Thyroid gland (tissue), 4 donors: Measurements from ENCODE around the gene ZFYVE27.

ENCODE experiments used
- POLR2A ChIP-seq, 2 donors: fragments of 450-650 bp; IDR thresholded peaks; one replicate each; pipeline ENCODE4 v1.6.1; 2017; ENCODE audit warnings: antibody characterized with exemption in 2 of 2, mild to moderate bottlenecking in 2 of 2, moderate library complexity in 1 of 2
- TF ChIP-seq, protein P1 (sequence below), 6 experiments: fragments of 200-600 bp in 3 of 6; fragments of 450-650 bp in 3 of 6; sonication (generic) in 3 of 6; IDR thresholded peaks; one replicate each; pipeline ENCODE4 v1.5.1; 2016 to 2019; ENCODE audit warnings: antibody characterized with exemption in 6 of 6, mild to moderate bottlenecking in 2 of 6, inconsistent platforms in 1 of 6, moderate library complexity in 1 of 6

DNA sequence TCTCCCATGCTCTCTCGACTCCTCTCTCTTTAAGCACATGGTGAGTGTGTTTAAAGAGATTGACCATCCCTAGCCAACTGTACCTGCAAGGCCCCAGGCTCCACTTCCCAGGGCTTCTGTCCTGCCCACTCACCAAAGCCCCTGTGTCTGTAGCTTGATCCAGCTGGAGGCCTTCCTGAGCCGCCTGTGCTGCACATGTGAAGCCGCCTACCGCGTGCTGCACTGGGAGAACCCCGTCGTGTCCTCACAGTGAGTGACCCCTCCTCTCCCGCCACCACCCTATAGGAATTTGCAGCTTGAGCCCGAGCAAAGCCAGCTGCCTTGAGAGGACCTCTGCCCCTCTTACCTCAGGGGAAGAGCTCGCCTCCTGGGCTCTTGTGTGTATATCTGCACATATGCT is 11.2 kb downstream of the ZFYVE27 start:
- TF ChIP-seq, protein P1, sequence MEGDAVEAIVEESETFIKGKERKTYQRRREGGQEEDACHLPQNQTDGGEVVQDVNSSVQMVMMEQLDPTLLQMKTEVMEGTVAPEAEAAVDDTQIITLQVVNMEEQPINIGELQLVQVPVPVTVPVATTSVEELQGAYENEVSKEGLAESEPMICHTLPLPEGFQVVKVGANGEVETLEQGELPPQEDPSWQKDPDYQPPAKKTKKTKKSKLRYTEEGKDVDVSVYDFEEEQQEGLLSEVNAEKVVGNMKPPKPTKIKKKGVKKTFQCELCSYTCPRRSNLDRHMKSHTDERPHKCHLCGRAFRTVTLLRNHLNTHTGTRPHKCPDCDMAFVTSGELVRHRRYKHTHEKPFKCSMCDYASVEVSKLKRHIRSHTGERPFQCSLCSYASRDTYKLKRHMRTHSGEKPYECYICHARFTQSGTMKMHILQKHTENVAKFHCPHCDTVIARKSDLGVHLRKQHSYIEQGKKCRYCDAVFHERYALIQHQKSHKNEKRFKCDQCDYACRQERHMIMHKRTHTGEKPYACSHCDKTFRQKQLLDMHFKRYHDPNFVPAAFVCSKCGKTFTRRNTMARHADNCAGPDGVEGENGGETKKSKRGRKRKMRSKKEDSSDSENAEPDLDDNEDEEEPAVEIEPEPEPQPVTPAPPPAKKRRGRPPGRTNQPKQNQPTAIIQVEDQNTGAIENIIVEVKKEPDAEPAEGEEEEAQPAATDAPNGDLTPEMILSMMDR (IDR thresholded peaks at IDR 0.05) = no peak
- TF ChIP-seq POLR2A (IDR thresholded peaks at IDR 0.05) = no peak
